Measurements from ENCODE around the gene DUSP8. TPM values are rescaled to one million over a fixed set of nuclear protein-coding genes. Genes with fewer than 3 reads are reported as not detected.

The DUSP8 gene
- total RNA-seq, 1 experiment from 2014 or later: 4.4 TPM

DNA sequence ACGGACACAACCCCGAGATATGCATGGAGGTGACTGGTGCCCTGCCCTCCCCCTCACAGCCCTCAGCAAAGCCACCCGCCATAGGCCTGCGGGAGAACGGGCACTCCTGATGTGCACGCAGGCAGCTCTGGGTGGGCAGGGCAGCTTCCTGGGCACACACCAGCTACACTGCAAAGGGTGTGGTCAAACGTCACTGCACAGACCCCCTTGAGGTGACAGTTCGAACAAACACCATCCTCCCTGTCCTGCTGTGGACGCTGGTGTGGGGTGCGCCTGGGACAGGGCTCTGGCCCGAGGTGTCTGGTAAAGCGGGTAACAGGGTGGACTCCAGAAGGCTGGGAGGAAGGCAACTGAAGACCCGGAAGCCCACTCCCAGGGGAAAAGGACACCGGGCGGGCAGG lies 63.6 kb downstream of the DUSP8 start:
- Histone ChIP-seq H4K20me1 (ENCODE audit: control insufficient read depth, insufficient read depth, insufficient read length) (no peaks in the 10 kb centered on the region), H2AK5ac (ENCODE audit: insufficient read length, low read length) (no peak overlapping the region), H3K23me2 (ENCODE audit: insufficient read length, low read depth, low read length, poor library complexity, severe bottlenecking) (no peaks in the 10 kb centered on the region), H3K4ac (ENCODE audit: low read depth, low read length) (no peak overlapping the region), H2BK15ac (ENCODE audit: low read depth, low read length) (no peak overlapping the region), H3K4me1 (ENCODE audit: insufficient read depth, low read length) (peaks cover 5% of the 10 kb centered on the region; the same call in 1 of the 2 replicates), H2BK5ac (ENCODE audit: insufficient read length, low read length) (no peak overlapping the region), H3K9ac (ENCODE audit: extremely low read depth, insufficient read length, low read length) (no peak overlapping the region), H2AFZ (ENCODE audit: low read length) (no peak overlapping the region), H4K8ac (replicated peaks; ENCODE audit: insufficient read length, low read depth, low read length) (no peak overlapping the region), H4K91ac (ENCODE audit: insufficient read length, low read depth, low read length) (no peak overlapping the region), H3K23ac (ENCODE audit: insufficient read length, low read depth, low read length) (no peak overlapping the region), H3K9me3 (ENCODE audit: control insufficient read depth, low read depth, low read length) (no peaks in the 10 kb centered on the region), H2BK12ac (ENCODE audit: insufficient read length, low read depth, low read length) (no peak overlapping the region), H3K27ac (ENCODE audit: insufficient read length, low read depth, low read length) (no peak overlapping the region), H3K79me1 (ENCODE audit: insufficient read depth, low read depth, low read length, poor library complexity, severe bottlenecking) (no peaks in the 10 kb centered on the region), H3K27me3 (ENCODE audit: insufficient read depth, low read length) (no peaks in the 10 kb centered on the region), H2BK20ac (ENCODE audit: low read depth, low read length, poor library complexity, severe bottlenecking) (no peak overlapping the region), H3K56ac (ENCODE audit: insufficient read length, low read depth, low read length) (no peak overlapping the region), H3T11ph (ENCODE audit: low read length) (no peak overlapping the region), H3K79me2 (ENCODE audit: insufficient read depth, low read length) (no peaks in the 10 kb centered on the region; the same call in 1 of the 2 replicates), H4K5ac (ENCODE audit: insufficient read length, low read depth, low read length) (no peak overlapping the region), H2BK120ac (ENCODE audit: low read depth, low read length, poor library complexity, severe bottlenecking) (no peak overlapping the region), H3K4me2 (ENCODE audit: insufficient read depth, insufficient read length, low read length) (no peak overlapping the region), H3K18ac (ENCODE audit: insufficient read length, low read depth, low read length) (no peak overlapping the region), H3K14ac (ENCODE audit: insufficient read depth, low read length) (no peak overlapping the region; the same call in 1 of the 2 replicates)
- H3K4me3 Mint-ChIP-seq: no peak overlapping the region
- H3K36me3 Mint-ChIP-seq (ENCODE audit: insufficient read depth in 1 of 3, low read depth in 3 of 3): no peaks in the 10 kb centered on the region
- H3K27ac Mint-ChIP-seq: peak overlapping the region in 2 of 3 experiments; percentile 23 to 47; a peak in 1 of 7 replicates
- H3K27me3 Mint-ChIP-seq (ENCODE audit: low read depth): no peaks in the 10 kb centered on the region
- H3K4me1 Mint-ChIP-seq: peaks cover 20 to 41% of the 10 kb centered on the region in 2 experiments
- WGBS (ENCODE audit: extremely low coverage, insufficient read length, low lambda C conversion rate): no CpG with 5 or more reads among the region's 15 CpGs
- H3K9me3 Mint-ChIP-seq: no peaks in the 10 kb centered on the region
- TF ChIP-seq, protein P1, sequence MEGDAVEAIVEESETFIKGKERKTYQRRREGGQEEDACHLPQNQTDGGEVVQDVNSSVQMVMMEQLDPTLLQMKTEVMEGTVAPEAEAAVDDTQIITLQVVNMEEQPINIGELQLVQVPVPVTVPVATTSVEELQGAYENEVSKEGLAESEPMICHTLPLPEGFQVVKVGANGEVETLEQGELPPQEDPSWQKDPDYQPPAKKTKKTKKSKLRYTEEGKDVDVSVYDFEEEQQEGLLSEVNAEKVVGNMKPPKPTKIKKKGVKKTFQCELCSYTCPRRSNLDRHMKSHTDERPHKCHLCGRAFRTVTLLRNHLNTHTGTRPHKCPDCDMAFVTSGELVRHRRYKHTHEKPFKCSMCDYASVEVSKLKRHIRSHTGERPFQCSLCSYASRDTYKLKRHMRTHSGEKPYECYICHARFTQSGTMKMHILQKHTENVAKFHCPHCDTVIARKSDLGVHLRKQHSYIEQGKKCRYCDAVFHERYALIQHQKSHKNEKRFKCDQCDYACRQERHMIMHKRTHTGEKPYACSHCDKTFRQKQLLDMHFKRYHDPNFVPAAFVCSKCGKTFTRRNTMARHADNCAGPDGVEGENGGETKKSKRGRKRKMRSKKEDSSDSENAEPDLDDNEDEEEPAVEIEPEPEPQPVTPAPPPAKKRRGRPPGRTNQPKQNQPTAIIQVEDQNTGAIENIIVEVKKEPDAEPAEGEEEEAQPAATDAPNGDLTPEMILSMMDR (conservative IDR thresholded peaks at IDR 0.05): no peak
- no peak for DNase-seq
